Activated naive CD4-positive, alpha-beta T cell treated with anti-CD3 and anti-CD28 coated beads, Interleukin-2, amount 50 U/mL, for 16 hours (primary cell): ENCODE measurements around the gene SCFD2.
"Not testable (repeated sequence)": the region's sequence is repeated elsewhere in the genome, so short reads cannot be mapped to it uniquely, and the experiment has no call there.

Source experiments
- DNase-seq: peaks from one replicate; pipeline ENCODE4 v3.0.0-alpha.2; 2020

SCFD2 gene

GRCh38 chr4:53340145-53340544 lies 25.7 kb downstream of the SCFD2 start:
- DNase-seq, result not testable (repeated sequence)

GRCh38 chr4:53334916-53335315 lies 30.9 kb downstream of the SCFD2 start:
- not testable (repeated sequence) for DNase-seq

- DNase-seq, result no peak
Observed at GRCh38 chr4:53326535-53326934, 39.3 kb downstream of the SCFD2 start.

GRCh38 chr4:53322696-53323095 lies 43.2 kb downstream of the SCFD2 start:
- no peak for DNase-seq

- no peak for DNase-seq
Observed at GRCh38 chr4:53321984-53322289, 43.9 kb downstream of the SCFD2 start.

GRCh38 chr4:53321151-53321983 lies 44.5 kb downstream of the SCFD2 start:
- DNase-seq, result no peak

- DNase-seq, result no peak
Observed at GRCh38 chr4:53315300-53315699, 50.6 kb downstream of the SCFD2 start.

- no peak for DNase-seq
Observed at GRCh38 chr4:53314252-53314651, 51.6 kb downstream of the SCFD2 start.

GRCh38 chr4:53313510-53313909 lies 52.4 kb downstream of the SCFD2 start:
- DNase-seq, result no peak

- no peak for DNase-seq
Observed at GRCh38 chr4:53309321-53310040, 56.4 kb downstream of the SCFD2 start.

GRCh38 chr4:53307819-53308780 lies 57.8 kb downstream of the SCFD2 start:
- no peak for DNase-seq

- no peak for DNase-seq
Observed at GRCh38 chr4:53307210-53307609, 58.7 kb downstream of the SCFD2 start.

- no peak for DNase-seq
Observed at GRCh38 chr4:53306729-53307128, 59.1 kb downstream of the SCFD2 start.

GRCh38 chr4:53292209-53292608 lies 73.7 kb downstream of the SCFD2 start:
- not testable (repeated sequence) for DNase-seq

- DNase-seq, result no peak
Observed at GRCh38 chr4:53281438-53281837, 84.4 kb downstream of the SCFD2 start.

GRCh38 chr4:53280846-53281245 lies 85.0 kb downstream of the SCFD2 start:
- no peak for DNase-seq

- DNase-seq, result no peak
Observed at GRCh38 chr4:53274609-53275268, 91.1 kb downstream of the SCFD2 start.

GRCh38 chr4:53273726-53274125 lies 92.1 kb downstream of the SCFD2 start:
- no peak for DNase-seq

GRCh38 chr4:53267026-53267425 lies 98.8 kb downstream of the SCFD2 start:
- DNase-seq, result no peak

GRCh38 chr4:53255986-53256385 lies 109.9 kb downstream of the SCFD2 start:
- not testable (repeated sequence) for DNase-seq

GRCh38 chr4:53240573-53240972 lies 125.3 kb downstream of the SCFD2 start:
- DNase-seq, result no peak

- DNase-seq, result not testable (repeated sequence)
Observed at GRCh38 chr4:53238352-53238751, 127.5 kb downstream of the SCFD2 start.

GRCh38 chr4:53237811-53238210 lies 128.1 kb downstream of the SCFD2 start:
- DNase-seq, result not testable (repeated sequence)
